ENCODE results near the gene GPAM.

DNA sequence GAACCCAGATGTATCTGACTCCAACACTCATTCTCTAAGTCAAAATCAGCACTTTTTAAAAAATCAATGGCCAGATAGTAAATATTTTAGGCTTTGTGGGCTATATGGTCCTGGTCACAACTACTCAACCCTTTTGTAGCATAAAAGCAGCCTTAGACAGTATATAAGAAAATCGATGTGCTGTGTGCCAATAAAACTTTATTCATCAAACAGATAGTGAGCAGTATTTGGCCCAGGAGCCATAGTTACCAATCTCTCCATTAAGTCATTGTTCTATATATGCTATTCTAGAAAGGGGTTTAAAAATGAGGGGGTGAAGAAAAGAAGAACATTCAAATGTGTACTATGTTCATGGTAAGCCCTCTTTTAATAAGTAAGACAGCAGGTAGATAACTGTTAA lies 18.5 kb upstream of the GPAM start:
- TF ChIP-seq, protein P1, sequence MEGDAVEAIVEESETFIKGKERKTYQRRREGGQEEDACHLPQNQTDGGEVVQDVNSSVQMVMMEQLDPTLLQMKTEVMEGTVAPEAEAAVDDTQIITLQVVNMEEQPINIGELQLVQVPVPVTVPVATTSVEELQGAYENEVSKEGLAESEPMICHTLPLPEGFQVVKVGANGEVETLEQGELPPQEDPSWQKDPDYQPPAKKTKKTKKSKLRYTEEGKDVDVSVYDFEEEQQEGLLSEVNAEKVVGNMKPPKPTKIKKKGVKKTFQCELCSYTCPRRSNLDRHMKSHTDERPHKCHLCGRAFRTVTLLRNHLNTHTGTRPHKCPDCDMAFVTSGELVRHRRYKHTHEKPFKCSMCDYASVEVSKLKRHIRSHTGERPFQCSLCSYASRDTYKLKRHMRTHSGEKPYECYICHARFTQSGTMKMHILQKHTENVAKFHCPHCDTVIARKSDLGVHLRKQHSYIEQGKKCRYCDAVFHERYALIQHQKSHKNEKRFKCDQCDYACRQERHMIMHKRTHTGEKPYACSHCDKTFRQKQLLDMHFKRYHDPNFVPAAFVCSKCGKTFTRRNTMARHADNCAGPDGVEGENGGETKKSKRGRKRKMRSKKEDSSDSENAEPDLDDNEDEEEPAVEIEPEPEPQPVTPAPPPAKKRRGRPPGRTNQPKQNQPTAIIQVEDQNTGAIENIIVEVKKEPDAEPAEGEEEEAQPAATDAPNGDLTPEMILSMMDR (IDR thresholded peaks at IDR 0.05), result no peak
- TF ChIP-seq POLR2A (IDR thresholded peaks at IDR 0.05), result no peak

Data from heart left ventricle (tissue), 13 donors.